ENCODE measurements around the gene TLE1.

- TF ChIP-seq, protein P1, sequence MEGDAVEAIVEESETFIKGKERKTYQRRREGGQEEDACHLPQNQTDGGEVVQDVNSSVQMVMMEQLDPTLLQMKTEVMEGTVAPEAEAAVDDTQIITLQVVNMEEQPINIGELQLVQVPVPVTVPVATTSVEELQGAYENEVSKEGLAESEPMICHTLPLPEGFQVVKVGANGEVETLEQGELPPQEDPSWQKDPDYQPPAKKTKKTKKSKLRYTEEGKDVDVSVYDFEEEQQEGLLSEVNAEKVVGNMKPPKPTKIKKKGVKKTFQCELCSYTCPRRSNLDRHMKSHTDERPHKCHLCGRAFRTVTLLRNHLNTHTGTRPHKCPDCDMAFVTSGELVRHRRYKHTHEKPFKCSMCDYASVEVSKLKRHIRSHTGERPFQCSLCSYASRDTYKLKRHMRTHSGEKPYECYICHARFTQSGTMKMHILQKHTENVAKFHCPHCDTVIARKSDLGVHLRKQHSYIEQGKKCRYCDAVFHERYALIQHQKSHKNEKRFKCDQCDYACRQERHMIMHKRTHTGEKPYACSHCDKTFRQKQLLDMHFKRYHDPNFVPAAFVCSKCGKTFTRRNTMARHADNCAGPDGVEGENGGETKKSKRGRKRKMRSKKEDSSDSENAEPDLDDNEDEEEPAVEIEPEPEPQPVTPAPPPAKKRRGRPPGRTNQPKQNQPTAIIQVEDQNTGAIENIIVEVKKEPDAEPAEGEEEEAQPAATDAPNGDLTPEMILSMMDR (conservative IDR thresholded peaks at IDR 0.05): no peak
- no peak for TF ChIP-seq ZFX (IDR thresholded peaks at IDR 0.05)
These were observed 136.8 kb downstream of the TLE1 start for GRCh38 chr9:81552581-81552991.
